Left lobe of liver (tissue), 2 donors: ENCODE measurements around the gene CLCN6. TPM values are rescaled to one million over a fixed set of nuclear protein-coding genes. Genes with fewer than 3 reads are reported as not detected.

Source experiments
- ATAC-seq: fragments of 200-7000 bp; cut with Tn5 transposase; one replicate; pipeline ENCODE4 v1.9.1; 2020; ENCODE audit warnings: mild to moderate bottlenecking, moderate library complexity
- DNase-seq: peaks from one replicate; pipeline ENCODE4 v3.0.0-alpha.2; 2020; ENCODE audit warnings: low spot score
- total RNA-seq: library from RNA; stranded (reverse); gene quantifications from one replicate; pipeline ENCODE4 v1.2.1, GENCODE V29; 2021
- donor health status: DM: no; HTN: no; CAD: no; lungs with moderate emphysema.
- donor health status: DM: no; HTN: yes; CAD: no.

CLCN6 gene
- total RNA-seq, 1 donor from 2014 or later: 10.8 TPM

DNA sequence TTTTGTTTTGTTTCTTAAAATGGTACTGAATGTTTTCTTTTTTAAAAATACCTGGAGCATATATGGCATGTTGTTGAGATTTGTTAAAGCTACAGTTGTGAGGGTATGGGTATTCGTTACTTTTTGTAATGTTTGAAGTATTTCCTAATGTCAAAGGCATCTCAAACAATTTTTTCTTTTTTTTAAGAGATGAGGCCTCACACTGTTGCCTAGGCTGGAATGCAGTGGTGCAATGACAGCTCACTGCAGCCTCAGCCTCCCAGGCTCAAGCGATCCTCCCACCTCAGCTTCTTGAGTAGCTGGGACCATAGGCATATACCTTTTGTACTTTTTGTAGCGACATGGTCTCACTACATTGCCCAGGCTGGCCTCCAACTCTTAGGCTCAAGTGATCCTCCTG lies 16.1 kb downstream of the CLCN6 start:
- no peak for ATAC-seq

DNA sequence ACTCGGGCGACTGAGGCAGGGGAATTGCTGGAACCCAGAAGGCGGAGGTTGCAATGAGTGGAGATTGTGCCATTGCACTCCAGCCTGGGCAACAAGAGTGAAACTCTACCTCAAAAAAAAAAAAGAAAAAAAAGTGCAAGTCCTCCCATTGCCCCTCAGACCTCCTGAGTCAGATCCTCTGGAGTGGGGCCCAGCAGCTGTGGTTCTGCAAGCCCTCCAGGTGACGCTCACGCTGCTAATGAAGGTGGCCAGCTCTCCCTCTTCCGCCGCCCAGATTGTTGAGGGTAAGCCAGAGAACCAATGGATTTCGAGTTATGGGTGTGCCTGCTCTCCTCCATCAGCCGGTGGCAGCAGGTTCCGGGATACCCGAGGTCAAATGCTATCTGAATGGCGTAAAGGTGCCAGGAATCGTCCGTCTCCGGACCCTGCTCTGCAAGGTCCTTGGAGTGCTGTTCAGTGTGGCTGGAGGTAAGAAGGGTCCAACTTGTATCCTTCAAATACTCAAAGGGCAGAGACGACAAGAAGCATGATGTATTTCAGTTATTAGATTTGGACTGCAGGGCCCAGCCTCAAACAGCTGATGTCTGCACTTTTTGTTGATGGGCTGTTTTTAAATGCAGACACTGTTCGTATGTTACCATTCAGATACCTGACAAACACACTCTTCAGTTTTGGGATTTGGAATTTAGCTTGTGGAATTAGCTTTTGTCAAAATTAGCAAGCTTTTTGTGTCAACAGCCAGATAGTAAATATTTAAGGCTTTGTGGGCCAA lies 17.6 kb downstream of the CLCN6 start:
- no peak for DNase-seq
- no peak for ATAC-seq

More for the DNA sequence above, 16.1 kb downstream of the CLCN6 start:
- no peak for DNase-seq

- DNase-seq (no peak), ATAC-seq (no peak)
Observed at GRCh38 chr1:11825131-11825530, 19.1 kb downstream of the CLCN6 start.

DNA sequence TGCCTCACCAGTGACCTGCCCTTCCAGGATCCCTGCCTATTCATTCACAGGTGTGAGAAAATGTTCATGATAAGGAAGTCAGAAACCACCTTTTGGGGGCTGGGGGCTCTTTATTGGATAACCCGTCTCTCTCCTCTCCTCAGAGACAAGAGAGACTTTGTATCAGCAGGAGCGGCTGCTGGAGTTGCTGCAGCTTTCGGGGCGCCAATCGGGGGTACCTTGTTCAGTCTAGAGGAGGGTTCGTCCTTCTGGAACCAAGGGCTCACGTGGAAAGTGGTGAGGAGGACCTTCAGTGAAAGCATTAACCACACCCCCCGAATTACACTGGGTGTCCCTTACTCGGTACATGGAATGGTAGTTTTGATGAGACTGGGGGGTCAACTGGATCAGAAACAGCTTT lies 21.0 kb downstream of the CLCN6 start:
- ATAC-seq (no peak), DNase-seq (no peak)

DNA sequence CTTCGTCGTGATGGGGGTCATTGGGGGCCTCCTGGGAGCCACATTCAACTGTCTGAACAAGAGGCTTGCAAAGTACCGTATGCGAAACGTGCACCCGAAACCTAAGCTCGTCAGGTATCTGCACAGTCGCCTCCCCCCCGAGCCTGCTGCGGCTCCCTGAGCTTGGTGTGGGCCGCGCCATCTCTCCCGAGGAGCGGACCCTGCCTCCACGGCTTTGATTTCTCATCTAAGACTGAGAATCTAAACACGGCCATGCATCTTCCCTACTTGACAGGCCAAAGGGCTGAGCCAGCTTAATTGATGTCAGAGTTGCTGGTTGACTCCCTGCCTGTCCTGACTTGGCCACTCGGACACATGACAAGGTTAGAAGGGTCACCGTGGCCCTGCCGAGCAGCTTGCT lies 22.5 kb downstream of the CLCN6 start:
- ATAC-seq (no peak), DNase-seq (no peak)

DNA sequence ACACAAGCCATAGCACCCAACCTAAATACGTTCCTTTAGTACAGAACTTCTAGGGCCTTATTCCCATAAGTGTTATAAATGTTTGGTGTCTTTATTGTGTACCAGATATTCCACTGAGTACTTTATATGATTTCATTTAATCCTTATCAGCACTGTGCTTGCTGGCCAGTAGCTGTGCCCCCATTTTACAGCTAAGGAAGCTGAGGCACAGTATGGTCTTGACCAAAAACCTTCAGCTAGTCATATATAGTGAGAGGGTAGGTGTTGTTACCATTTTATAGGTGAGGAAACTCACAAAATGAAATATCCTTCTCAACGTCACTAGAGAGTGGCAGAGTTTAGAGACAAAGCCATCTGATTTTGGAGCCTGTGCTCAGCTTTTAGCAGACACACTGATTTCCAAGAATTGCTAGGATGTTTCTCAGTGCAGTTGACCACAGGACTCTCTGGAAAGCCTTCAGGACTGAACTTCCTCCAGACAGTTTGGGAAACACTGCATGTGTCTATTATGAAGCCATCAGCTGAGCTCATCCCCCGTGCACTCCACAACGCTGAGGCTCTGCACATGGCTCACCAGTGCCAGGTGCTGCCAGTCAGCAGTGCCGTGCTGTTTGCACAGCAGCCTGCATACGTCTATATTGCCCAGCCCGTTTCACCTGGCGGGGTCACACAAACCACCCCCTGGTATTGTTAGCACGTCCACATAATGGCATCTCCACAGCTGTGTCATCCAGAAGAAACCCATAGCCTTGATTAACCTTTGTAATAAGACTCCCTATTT lies 26.1 kb downstream of the CLCN6 start:
- no peak for ATAC-seq
- no peak for DNase-seq

GRCh38 chr1:11833497-11833896 lies 27.5 kb downstream of the CLCN6 start:
- DNase-seq: no peak
- no peak for ATAC-seq

DNA sequence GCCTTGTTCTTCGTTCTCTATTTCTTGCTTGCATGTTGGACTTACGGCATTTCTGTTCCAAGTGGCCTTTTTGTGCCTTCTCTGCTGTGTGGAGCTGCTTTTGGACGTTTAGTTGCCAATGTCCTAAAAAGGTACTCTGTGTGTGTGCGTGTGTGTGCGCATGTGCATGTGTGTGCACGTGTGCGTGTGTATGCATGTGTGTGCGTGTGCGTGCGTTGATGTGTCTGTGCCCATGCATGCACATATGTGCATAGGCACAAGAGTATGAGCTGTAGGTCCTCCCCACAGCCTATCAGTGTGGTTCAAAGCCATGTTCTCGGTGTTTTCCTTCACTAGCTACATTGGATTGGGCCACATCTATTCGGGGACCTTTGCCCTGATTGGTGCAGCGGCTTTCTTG lies 27.9 kb downstream of the CLCN6 start:
- no peak for ATAC-seq
- no peak for DNase-seq

DNA sequence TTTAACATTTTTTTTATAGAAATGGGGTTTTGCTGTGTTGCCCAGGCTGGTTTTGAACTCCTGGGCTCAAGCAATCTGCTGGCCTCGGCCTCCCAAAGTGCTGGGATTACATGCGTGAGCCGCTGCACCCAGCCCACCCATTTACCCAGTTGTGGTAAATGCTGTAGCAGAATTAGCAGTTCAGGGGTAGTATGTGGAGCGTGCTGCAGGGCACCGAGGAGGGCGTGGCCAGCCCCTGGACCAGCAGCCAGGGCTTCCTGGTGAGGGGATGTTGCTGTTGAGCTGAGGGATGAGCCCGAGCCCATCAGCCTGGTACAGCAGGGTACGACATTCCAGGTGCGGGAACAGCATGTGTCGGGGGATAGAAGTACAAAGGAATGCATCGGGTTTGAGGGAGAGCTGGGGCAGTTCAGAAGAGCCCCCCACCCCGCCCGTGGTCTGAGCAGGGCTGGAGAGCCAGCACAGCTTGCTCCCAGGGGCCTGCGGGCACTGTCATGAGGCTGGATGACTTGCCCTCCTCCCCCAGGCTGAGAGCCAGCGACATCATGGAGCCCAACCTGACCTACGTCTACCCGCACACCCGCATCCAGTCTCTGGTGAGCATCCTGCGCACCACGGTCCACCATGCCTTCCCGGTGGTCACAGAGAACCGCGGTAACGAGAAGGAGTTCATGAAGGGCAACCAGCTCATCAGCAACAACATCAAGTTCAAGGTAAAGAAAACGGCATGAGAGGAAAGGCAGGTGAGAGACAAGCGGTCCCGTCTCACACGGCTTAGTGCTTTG lies 29.6 kb downstream of the CLCN6 start:
- DNase-seq: no peak
- ATAC-seq: no peak

- ATAC-seq (no peak), DNase-seq (no peak)
Observed at GRCh38 chr1:11836955-11837766, 31.2 kb downstream of the CLCN6 start.

- DNase-seq (no peak), ATAC-seq (no peak)
Observed at GRCh38 chr1:11837767-11838348, 31.9 kb downstream of the CLCN6 start.

GRCh38 chr1:11838349-11839272 lies 32.6 kb downstream of the CLCN6 start:
- peak; percentile 82 for DNase-seq
- peak; percentile 77 for ATAC-seq

- ATAC-seq: peak; percentile 65
- peak; percentile 88 for DNase-seq
Observed at GRCh38 chr1:11839727-11840705, 34.0 kb downstream of the CLCN6 start.

DNA sequence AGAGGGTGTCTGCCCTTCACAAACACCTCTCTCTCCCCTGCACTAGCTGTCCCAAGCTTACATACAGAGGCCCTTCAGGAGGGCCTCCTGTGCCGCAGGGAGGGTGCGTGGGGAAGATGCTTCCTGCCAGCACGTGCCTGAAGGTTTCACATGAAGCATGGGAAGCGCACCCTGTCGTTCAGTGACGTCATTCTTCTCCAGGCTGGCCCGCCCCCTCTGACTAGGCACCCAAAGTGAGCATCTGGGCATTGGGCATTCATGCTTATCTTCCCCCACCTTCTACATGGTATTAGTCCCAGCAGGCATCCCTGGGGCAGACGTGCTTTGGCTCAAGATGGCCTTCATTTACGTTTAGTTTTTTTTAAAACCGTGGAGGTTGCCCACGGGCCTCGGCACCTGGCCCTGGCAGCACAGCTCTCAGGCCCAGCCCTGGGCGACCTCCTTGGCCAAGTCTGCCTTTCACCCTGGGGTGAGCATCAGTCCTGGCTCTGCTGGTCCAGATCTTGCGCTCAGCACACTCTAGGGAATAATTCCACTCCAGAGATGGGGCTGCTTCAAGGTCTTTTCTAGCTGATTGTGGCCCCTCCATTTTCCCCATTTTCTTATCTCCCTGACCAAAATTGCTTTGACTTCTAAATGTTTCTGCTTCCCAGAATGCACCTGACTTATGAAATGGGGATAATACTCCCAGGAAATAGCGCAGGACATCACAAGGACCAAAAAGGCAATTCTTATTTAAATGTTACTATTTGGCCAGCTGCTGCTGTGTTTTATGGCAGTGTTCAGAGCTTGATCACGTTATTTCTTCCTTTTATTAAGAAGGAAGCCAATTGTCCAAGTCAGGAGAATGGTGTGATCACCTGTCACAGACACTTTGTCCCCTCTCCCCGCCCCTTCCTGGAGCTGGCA lies 35.5 kb downstream of the CLCN6 start:
- ATAC-seq (no peak), DNase-seq (no peak)

DNA sequence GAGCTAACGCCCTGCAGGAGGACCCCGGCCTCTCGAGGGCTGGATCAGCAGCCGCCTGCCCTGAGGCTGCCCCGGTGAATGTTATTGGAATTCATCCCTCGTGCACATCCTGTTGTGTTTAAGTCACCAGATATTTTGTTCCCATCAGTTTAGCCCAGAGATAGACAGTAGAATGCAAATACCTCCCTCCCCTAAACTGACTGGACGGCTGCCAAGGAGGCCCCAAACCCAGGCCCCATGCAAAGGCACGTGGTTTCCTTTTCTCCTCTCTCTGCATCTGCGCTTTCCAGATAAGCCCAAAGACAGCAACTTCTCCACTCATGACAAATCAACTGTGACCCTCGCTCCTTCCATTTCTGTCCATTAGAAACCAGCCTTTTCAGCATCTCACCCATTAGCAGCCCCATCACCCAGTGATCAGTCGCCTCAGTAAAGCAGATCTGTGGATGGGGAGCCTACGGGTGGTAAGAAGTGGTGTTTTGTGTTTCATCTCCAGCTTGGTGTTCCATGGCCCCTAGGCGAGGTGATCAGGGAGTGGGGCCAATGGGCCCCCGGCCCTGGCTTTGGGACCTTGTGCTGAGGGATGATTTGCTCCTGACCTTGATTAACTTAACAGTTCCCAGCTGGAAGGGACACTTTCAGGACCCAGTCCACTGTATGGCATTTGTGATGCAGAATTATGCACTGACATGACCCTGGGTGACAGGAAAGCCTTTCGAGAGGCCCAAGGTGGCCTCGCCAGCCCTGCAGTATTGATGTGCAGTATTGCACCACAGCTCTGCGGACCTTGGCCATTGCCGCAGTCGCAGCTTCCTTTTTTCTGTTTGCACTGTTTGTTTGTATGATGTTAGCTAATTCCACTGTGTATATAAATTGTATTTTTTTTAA lies 36.4 kb downstream of the CLCN6 start:
- peak; percentile 93 for DNase-seq
- peak; percentile 71 for ATAC-seq
